ENCODE data around the gene MTFP1.
"Not testable (repeated sequence)": the region's sequence is repeated elsewhere in the genome, so short reads cannot be mapped to it uniquely, and the experiment has no call there.

Gene MTFP1

DNA sequence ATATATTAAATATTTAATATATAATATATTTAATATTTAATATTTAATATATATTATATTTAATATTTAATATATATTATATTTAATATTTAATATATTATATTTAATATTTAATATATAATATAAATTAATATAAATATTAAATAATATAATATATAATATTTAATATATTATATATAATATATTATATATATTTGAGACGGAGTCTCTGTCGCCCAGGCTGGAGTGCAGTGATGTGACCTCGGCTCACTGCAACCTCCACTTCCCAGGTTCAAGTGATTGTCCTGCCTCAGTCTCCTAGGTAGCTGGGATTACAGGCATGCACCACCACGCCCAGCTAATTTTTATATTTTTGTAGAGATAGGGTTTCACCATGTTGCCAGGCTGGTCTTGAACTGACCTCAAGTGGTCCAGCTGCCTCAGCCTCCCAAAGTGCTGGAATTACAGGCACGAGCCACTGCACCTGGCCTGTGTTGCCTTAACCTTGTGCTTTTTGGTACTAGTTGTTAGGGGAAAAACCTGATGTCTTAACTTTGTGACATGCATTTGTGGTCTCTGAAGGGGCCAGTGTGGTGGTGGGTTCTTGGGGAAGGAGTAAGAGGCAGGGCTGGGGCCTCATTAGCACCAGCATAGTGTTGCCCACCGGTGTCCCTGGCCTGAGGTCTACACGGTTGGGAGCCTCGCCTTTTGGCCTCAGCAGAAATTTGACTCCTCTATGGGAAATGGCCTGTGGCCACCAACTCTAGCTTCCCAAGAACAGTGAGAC lies 29.7 kb downstream of the MTFP1 start:
- DNase-seq (ENCODE audit: low read depth) = no peak

DNA sequence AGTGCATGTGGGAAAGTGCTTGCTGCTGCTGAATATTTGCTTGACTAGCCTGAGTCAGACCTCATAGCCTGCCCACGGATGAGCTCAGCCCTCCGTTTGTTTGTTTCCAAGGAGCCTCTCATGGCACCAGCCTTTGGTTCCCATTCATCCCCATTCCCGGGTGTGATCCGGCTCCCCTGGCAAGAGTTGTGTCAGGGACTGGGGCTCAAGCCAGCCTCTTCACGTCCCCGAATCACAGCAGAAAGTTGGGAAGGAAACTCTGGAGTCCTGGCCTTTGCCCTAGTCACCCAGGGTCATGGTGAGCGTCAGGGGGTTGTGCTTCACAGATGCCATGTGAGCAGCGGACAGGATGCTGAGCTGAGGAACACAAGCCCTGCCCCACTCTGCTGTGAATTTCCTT lies 32.4 kb downstream of the MTFP1 start:
- no peak for DNase-seq (ENCODE audit: low read depth)

- no peak for DNase-seq (ENCODE audit: low read depth)
These were observed 33.8 kb downstream of the MTFP1 start for GRCh38 chr22:30459181-30460052.

DNA sequence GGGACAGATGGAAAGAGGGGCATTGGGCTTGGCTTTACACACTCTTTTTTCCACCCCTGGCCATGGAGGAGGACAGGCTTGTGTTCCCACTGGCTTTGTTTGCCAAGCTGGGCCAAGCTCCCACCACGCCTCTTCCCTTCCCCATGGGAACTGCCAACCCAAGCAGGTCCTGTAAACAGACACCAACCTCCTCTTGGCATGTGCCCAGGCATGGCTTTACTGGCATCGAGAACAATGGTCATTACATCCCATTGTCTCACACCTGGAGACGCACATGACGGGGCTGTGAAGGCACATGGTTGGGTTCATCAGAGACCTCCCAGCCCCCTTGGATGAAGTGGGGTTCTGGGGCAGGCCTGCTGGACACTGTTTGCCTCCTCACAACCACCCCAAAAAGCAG lies 34.6 kb downstream of the MTFP1 start:
- DNase-seq (ENCODE audit: low read depth) = no peak

DNA sequence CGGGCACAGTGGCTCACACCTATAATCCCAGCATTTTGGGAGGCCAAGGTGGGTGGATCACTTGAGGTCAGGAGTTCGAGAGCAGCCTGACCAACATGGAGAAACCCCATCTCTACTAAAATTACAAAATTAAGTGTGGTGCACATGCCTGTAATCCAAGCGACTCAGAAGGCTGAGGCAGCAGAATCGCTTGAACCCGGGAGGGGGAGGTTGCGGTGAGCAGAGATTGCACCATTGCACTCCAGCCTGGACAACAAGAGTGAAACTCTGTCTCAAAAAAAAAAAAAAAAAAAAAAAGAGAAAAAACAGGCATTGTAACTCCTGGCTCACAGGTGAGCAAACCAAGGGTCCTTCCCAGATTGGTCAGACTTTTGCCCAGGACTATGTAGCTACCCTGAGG lies 35.0 kb downstream of the MTFP1 start:
- DNase-seq (ENCODE audit: low read depth) = not testable (repeated sequence)

DNA sequence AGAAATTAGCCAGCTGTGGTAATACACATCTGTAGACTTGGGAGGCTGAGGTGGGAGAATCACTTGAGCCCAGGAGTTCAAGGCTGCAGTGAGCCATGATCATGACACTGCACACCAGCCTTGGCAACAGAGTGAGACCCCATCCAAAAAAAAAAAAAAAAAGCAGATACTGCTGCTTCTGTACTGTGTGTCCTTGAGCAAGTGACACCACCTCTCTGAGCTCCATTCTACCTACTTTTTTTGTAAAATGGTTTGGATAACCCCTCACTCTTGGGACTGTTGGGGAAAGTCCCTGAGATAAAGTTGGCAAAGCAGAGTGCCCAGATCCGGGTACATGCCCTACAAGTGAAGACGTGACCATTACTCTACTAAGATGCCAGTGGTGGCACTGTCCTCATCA lies 43.6 kb downstream of the MTFP1 start:
- no peak for DNase-seq (ENCODE audit: low read depth)

- DNase-seq (ENCODE audit: low read depth) = no peak
These were observed 45.1 kb downstream of the MTFP1 start for GRCh38 chr22:30470655-30471054.

DNA sequence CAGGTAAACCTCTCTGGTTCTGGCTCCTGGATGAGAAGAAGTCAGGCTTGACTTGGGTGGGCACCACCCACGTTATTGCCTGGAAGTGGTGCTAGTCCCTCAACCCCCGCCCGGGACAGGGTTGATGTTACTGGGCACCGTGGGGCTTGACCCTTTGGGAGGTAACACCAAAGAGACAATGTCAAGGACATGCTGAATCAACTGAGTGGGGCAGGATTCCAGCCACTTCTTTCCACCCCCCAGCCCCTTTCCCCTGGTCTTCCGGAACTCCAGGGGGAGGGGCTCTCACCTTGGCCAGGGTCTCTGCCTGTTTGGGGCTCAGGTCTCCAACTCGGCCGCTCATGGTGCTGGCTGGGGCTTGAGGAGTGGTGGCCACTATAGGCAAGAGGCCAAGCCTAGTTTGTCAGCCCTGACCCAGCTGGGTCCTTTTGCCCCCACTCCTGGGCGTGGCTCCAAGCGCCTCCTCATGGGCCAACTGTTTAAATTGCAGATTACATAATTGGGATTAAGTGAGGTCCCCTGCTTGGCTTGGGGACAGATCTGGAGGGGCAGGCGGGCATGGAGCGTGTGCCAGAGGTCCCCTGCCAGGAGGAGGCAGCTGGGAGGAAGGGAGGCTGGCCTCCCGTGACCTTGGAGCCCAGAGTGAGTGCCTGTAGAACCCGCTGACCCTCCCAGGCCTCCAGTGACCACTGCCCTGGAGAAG lies 46.2 kb downstream of the MTFP1 start, which contains the start of gene SEC14L3:
Gene SEC14L3, minus strand, starts transcription at position 402 of the 703 bp plus-strand sequence. Its CDS starts 59 bp downstream, at position 343.
- no peak for DNase-seq (ENCODE audit: low read depth)

- DNase-seq (ENCODE audit: low read depth) = no peak
These were observed 47.6 kb downstream of the MTFP1 start for GRCh38 chr22:30472994-30473720.

GRCh38 chr22:30474121-30474520 lies 48.6 kb downstream of the MTFP1 start:
- DNase-seq (ENCODE audit: low read depth) = no peak

GRCh38 chr22:30474683-30475424 lies 49.3 kb downstream of the MTFP1 start:
- no peak for DNase-seq (ENCODE audit: low read depth)

All from stimulated activated CD8-positive, alpha-beta memory T cell treated with anti-CD3 and anti-CD28 coated beads, Interleukin-7, amount 100 ng/mL, for 24 hours (primary cell).